HepG2 (cell line): ENCODE results near the gene PTPRM. TPM values are rescaled to one million over a fixed set of nuclear protein-coding genes. Genes with fewer than 3 reads are reported as not detected.

Experiments used
- ATAC-seq: fragments of 200-7000 bp; cut with Tn5 transposase; 3 replicates; pipeline ENCODE4 v1.9.1; 2020; ENCODE audit warnings: mild to moderate bottlenecking, moderate library complexity
- BruUV-seq: library from RNA; stranded (reverse); fragments of 400-500 nt; replicated peaks from 2 replicates; lab custom pipeline; 2021; lab: Mats Ljungman, UMichigan
- CTCF ChIA-PET: fragments of 300-600 bp; formaldehyde crosslinking; extraction: SDS; loops from one replicate; lab custom pipeline; 2021; ENCODE audit warnings: low total read pairs, inconsistent platforms, low intra/inter-chr PET ratio; lab: Yijun Ruan, JAX
- POLR2A ChIA-PET: fragments of 350-600 bp; sonication (Branson Sonifier 250); formaldehyde crosslinking; loops from one replicate; lab custom pipeline; 2020; ENCODE audit warnings: antibody characterized with exemption, inconsistent platforms; lab: Yijun Ruan, JAX
- DNase-seq: peaks from one replicate; pipeline ENCODE4 v3.0.0-alpha.2; 2015; ENCODE audit warnings: low spot score
- FAIRE-seq: peaks from 3 replicates; lab custom pipeline; 2011; peaks lifted over from hg19 to GRCh38; lab: Jason Lieb, UNC
- H2AFZ ChIP-seq: one replicate; pipeline ENCODE4 v1.6.1; 2011; ENCODE audit warnings: low read length, inconsistent platforms
- H3K27ac ChIP-seq: fragments of 300-600 bp; 3 replicates; pipeline ENCODE4 v1.8.0; 2011; ENCODE audit warnings: mixed run types, mild to moderate bottlenecking, mixed read lengths, low read length, inconsistent platforms; ENCODE audit not compliant: insufficient read depth; ENCODE audit errors: extremely low read length
- H3K27me3 ChIP-seq, 2 experiments: fragments of 200-600 bp in 1 of 2; 2 replicates in 1 of 2; 3 replicates in 1 of 2; pipeline versions ENCODE4 v1.6.0 to v1.8.0; 2011; ENCODE audit warnings: low read length in 2 of 2, mild to moderate bottlenecking in 2 of 2, moderate library complexity in 2 of 2, inconsistent platforms in 1 of 2; ENCODE audit not compliant: insufficient read depth in 2 of 2, control insufficient read depth in 1 of 2
- H3K36me3 ChIP-seq, 2 experiments: fragments of 200-600 bp in 1 of 2; replicated peaks in 1 of 2; 2 replicates in 1 of 2; 3 replicates in 1 of 2; pipeline versions ENCODE4 v1.5.1 to v1.8.0; 2011; ENCODE audit warnings: low read length in 2 of 2, inconsistent platforms in 1 of 2; ENCODE audit not compliant: insufficient read depth in 2 of 2, control insufficient read depth in 1 of 2
- H3K4me1 ChIP-seq: 2 replicates; pipeline ENCODE4 v1.5.1; 2012; ENCODE audit warnings: low read length, inconsistent platforms; ENCODE audit not compliant: insufficient read depth
- H3K4me2 ChIP-seq: 2 replicates; pipeline ENCODE4 v1.6.0; 2011; ENCODE audit warnings: low read depth, low read length, inconsistent platforms
- H3K4me3 ChIP-seq, 3 experiments: fragments of 200-600 bp in 1 of 3; sonication (generic), shearing (Covaris generic) in 1 of 3; replicated peaks in 1 of 3; 2 replicates each; pipeline ENCODE4 v1.5.1; 2011 to 2016; ENCODE audit warnings: low read length in 3 of 3, inconsistent platforms in 2 of 3, low read depth in 2 of 3, mild to moderate bottlenecking in 2 of 3, control low read depth in 1 of 3, mixed read lengths in 1 of 3; ENCODE audit not compliant: insufficient read depth in 1 of 3
- H3K79me2 ChIP-seq: one replicate; pipeline ENCODE4 v1.6.1; 2011; ENCODE audit warnings: low read length, inconsistent platforms; ENCODE audit not compliant: insufficient read depth
- H3K9ac ChIP-seq: 2 replicates; pipeline ENCODE4 v1.6.0; 2011; ENCODE audit warnings: mild to moderate bottlenecking, low read depth, low read length, inconsistent platforms; ENCODE audit not compliant: insufficient read depth
- H3K9me3 ChIP-seq: 2 replicates; pipeline ENCODE4 v1.5.1; 2012; ENCODE audit warnings: mild to moderate bottlenecking, low read length
- H4K20me1 ChIP-seq: 2 replicates; pipeline ENCODE4 v1.6.0; 2011; ENCODE audit warnings: inconsistent platforms, mild to moderate bottlenecking, low read length, moderate library complexity; ENCODE audit not compliant: insufficient read depth
- CEBPB ChIP-seq: IDR thresholded peaks from 2 replicates; pipeline ENCODE4 v1.6.1; 2011; ENCODE audit warnings: low read depth, low read length, improper control_type of control experiment, borderline replicate concordance
- NBN ChIP-seq: fragments of 450-650 bp; conservative IDR thresholded peaks from 2 replicates; pipeline ENCODE4 v1.6.1; 2017
- ZNF10 ChIP-seq: sonication (generic); formaldehyde crosslinking; IDR thresholded peaks from 2 replicates; pipeline ENCODE4 v1.4.0; 2020; ENCODE audit warnings: mild to moderate bottlenecking, low read depth, missing genetic modification reagents, borderline replicate concordance
- WGBS: methylation state at CpG from one replicate; pipeline ENCODE4 v1.1.6; 2017; ENCODE audit warnings: low lambda C conversion rate; 5-methylcytosine and 5-hydroxymethylcytosine counted together
- in situ Hi-C: cut with HindIII; loops from 2 replicates; pipeline ENCODE4 v1.10.0; 2017; ENCODE audit warnings: low pct_unique_long_range_greater_than_20kb; ENCODE audit not compliant: extremely low pct_ligation_motif_present
- intact Hi-C: fragments of 100-400 bp; cut with micrococcal nuclease; formaldehyde crosslinking; loops from one replicate; pipeline ENCODE4 v1.10.0; 2022; ENCODE audit not compliant: unreplicated experiment
- polyA plus RNA-seq, 8 experiments: library from polyadenylated mRNA; depleted of rRNA in 3 of 8; stranded (reverse) in 7 of 8; unstranded in 1 of 8; fragments of >200 nt; fragmentation: Illumina TruSeq in 4 of 8; extraction: Trizol in 4 of 8; gene quantifications; 2 replicates each; pipeline versions ENCODE4 v1.2.1 to v1.2.3, GENCODE V29; 2011 to 2016; ENCODE audit warnings: low read depth in 4 of 8, missing spikeins in 1 of 8, mixed read lengths in 1 of 8; ENCODE audit not compliant: insufficient read depth in 1 of 8
- total RNA-seq, 5 experiments: library from RNA; depleted of rRNA; stranded (reverse); fragments of >200 nt; fragmentation: Illumina TruSeq; extraction: Trizol; gene quantifications; 2 replicates each; pipeline ENCODE4 v1.2.3, GENCODE V29; 2016; ENCODE audit warnings: low read depth in 1 of 5
- TF ChIP-seq, protein P1 (sequence below): sonication (generic); formaldehyde crosslinking; IDR thresholded peaks from 2 replicates; pipeline ENCODE4 v1.4.0; 2020; ENCODE audit warnings: missing genetic modification reagents; ENCODE audit errors: not compliant biosample characterization

Gene PTPRM
- total and polyA plus RNA-seq, 2 of the 13 experiments (the other 11 are each of a cell fraction or from before 2014, with no cell fraction given), result 12.6 to 108 TPM

DNA sequence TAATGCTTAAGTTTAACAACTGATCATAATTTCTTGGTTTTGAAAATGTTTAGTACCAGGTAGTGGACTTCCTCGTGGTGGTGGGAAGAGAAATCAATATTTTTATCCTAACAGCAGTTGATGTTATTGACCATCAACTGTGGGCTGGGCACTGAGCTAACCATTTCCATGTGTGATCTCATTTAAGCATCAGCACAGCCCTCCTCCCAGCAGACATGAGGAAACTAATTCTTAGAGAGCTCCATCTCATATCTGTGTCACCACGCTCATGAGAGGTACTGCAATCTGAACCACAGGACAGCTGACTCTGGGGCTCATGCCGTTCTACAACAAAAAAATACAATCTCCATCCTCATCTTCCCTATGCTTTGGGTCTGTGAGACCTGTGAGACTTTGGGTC, 709.3 kb downstream of the PTPRM start (continued):
- TF ChIP-seq ZNF10 (CRISPR knock-in tag), result no peak
- TF ChIP-seq, all 625 proteins: peak for 0

DNA sequence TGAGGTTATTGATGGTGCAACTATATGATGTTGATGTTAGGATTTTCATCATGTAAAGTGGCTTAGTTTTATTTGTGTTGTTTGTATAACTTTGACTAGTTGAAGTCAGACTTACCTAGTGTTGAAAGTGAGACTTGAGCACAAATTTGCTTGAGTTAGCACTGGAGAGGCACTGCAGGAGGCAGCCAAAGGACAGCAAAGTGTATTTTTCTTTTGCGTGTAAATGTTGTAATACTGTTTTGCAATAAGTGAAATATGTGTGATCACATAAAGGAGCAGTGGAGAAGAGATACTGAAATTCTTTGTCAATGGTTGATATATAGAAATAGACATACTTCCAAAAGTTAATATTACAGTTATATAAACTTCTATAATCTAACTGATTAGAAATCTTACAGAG, 710.2 kb downstream of the PTPRM start:
- ATAC-seq, result no peak
- H2AFZ ChIP-seq, result no peak overlapping the region
- H3K9ac ChIP-seq, result no peak overlapping the region
- no peaks in the 10 kb centered on the region for H3K9me3 ChIP-seq
- CTCF ChIA-PET, result no interaction called here
- FAIRE-seq, result no peak
- H3K27ac ChIP-seq, result no peak overlapping the region
- H4K20me1 ChIP-seq, result no peaks in the 10 kb centered on the region
- no peak overlapping the region for H3K4me2 ChIP-seq
- 0 out of 2 replicates have a peak, but pooled peaks have one; percentile 21 for TF ChIP-seq CEBPB
- TF ChIP-seq, protein P1, sequence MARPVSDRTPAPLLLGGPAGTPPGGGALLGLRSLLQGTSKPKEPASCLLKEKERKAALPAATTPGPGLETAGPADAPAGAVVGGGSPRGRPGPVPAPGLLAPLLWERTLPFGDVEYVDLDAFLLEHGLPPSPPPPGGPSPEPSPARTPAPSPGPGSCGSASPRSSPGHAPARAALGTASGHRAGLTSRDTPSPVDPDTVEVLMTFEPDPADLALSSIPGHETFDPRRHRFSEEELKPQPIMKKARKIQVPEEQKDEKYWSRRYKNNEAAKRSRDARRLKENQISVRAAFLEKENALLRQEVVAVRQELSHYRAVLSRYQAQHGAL (CRISPR knock-in tag), result no peak
- BruUV-seq, result no TSS peak
- H3K4me3 ChIP-seq, result no peak overlapping the region
- H3K4me1 ChIP-seq, result no peaks in the 10 kb centered on the region
- no peaks in the 10 kb centered on the region for H3K36me3 ChIP-seq
- in situ Hi-C loops, result no loop called here
- WGBS, result 35% methylated on average over 1 of the region's 1 CpG
- DNase-seq, result no peak
- POLR2A ChIA-PET, result no interaction called here
- intact Hi-C loops, result no loop called here
- no peaks in the 10 kb centered on the region for H3K79me2 ChIP-seq
- H3K27me3 ChIP-seq, result no peaks in the 10 kb centered on the region

DNA sequence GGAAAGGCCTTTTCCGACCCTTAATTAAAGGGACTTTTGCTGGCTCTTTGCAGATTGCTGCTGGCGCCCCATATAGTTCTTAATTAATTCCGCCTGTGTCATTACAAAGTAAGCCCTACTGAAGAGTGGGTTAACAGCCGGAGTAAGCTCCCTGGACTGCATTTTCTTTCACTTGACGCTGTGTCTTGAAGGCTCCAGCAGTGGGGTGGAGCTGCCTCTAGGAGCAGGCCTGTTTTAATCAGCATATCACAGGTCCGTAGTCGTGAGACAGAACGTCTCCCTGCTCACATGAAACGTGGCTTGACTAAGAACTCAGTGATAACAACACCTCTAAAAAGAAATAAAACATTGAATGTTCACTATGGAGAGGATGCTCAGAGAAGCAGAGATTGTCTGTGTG, 712.2 kb downstream of the PTPRM start:
- TF ChIP-seq NBN, result no peak
- Histone ChIP-seq H3K9ac (no peak overlapping the region), H3K9me3 (no peaks in the 10 kb centered on the region), H3K79me2 (no peaks in the 10 kb centered on the region), H3K4me2 (no peak overlapping the region), H2AFZ (no peak overlapping the region), H4K20me1 (no peaks in the 10 kb centered on the region), H3K27me3 (no peaks in the 10 kb centered on the region), H3K27ac (no peak overlapping the region), H3K36me3 (no peaks in the 10 kb centered on the region), H3K4me3 (no peak overlapping the region), H3K4me1 (peaks cover 10% of the 10 kb centered on the region)
- in situ Hi-C loops, result no loop called here
- no TSS peak for BruUV-seq
- no peak for DNase-seq
- ChIA-PET CTCF (no interaction called here), POLR2A (no interaction called here)
- 94% methylated on average over 9 of the region's 9 CpGs for WGBS
- intact Hi-C loops, result no loop called here
- no peak for FAIRE-seq
- ATAC-seq, result no peak
